K562 (cell line): ENCODE results near the gene RNU6-9. TPM values are rescaled to one million over a fixed set of nuclear protein-coding genes. Genes with fewer than 3 reads are reported as not detected.

Experiments
- ARID3B ChIP-seq: fragments of 250-450 bp; sonication (Bioruptor Pico); IDR thresholded peaks from 2 replicates; pipeline ENCODE4 v1.4.0; 2020; ENCODE audit warnings: borderline replicate concordance
- ATF1 ChIP-seq, 2 experiments: fragments of 450-650 bp in 1 of 2; IDR thresholded peaks; 2 replicates each; pipeline ENCODE4 v1.6.1; 2016; ENCODE audit warnings: missing compliant biosample characterization in 1 of 2, missing genetic modification characterization in 1 of 2
- CREB1 ChIP-seq, 2 experiments: sonication (generic) in 1 of 2; formaldehyde crosslinking in 1 of 2; IDR thresholded peaks; 2 replicates each; pipeline versions ENCODE4 v1.6.1 to v1.8.0; 2012 to 2022; ENCODE audit warnings: inconsistent platforms in 1 of 2, mild to moderate bottlenecking in 1 of 2, missing genetic modification reagents in 1 of 2, moderate library complexity in 1 of 2
- FOS ChIP-seq: IDR thresholded peaks from 3 replicates; pipeline ENCODE4 v1.6.1; 2011; ENCODE audit not compliant: insufficient read length; ENCODE audit errors: extremely low read depth
- MCM2 ChIP-seq: fragments of 450-650 bp; IDR thresholded peaks from 2 replicates; pipeline ENCODE4 v1.6.1; 2017; ENCODE audit warnings: low read depth, mild to moderate bottlenecking
- NR0B1 ChIP-seq: fragments of 450-650 bp; IDR thresholded peaks from one replicate; pipeline ENCODE4 v1.6.1; 2018; ENCODE audit warnings: mild to moderate bottlenecking, moderate library complexity; ENCODE audit not compliant: partially characterized antibody
- PHF21A ChIP-seq: fragments of 450-650 bp; IDR thresholded peaks from 2 replicates; pipeline ENCODE4 v1.6.1; 2017; ENCODE audit warnings: low read depth, borderline replicate concordance
- POLR2AphosphoS2 ChIP-seq: IDR thresholded peaks from 2 replicates; pipeline ENCODE4 v1.6.1; 2012; ENCODE audit warnings: low read length, improper control_type of control experiment
- SRF ChIP-seq, 2 experiments: fragments of 250-450, 450-650 bp in 1 of 2; sonication (Bioruptor Pico) in 1 of 2; sonication (generic) in 1 of 2; formaldehyde crosslinking; IDR thresholded peaks; 2 replicates each; pipeline versions ENCODE4 v1.5.0 to v1.5.1; 2020 to 2022; ENCODE audit warnings: mild to moderate bottlenecking in 1 of 2, missing genetic modification reagents in 1 of 2
- TAF9B ChIP-seq: fragments of 450-650 bp; IDR thresholded peaks from 2 replicates; pipeline ENCODE4 v1.6.1; 2018; ENCODE audit warnings: mild to moderate bottlenecking; ENCODE audit not compliant: partially characterized antibody
- XRCC4 ChIP-seq: IDR thresholded peaks from one replicate; pipeline ENCODE4 v1.6.1; 2011; ENCODE audit not compliant: insufficient read depth, insufficient read length; ENCODE audit errors: extremely low read depth
- ZBTB33 ChIP-seq: sonication (generic); formaldehyde crosslinking; IDR thresholded peaks from 2 replicates; pipeline ENCODE4 v1.8.1; 2023; ENCODE audit warnings: mild to moderate bottlenecking, missing genetic modification reagents
- ZNF175 ChIP-seq: fragments of 200-800 bp; sonication (Bioruptor generic); IDR thresholded peaks from 2 replicates; pipeline ENCODE4 v1.6.1; 2016; ENCODE audit warnings: low read depth, mild to moderate bottlenecking, missing genetic modification characterization, missing compliant biosample characterization
- ZNF217 ChIP-seq: sonication (generic); formaldehyde crosslinking; IDR thresholded peaks from 2 replicates; pipeline ENCODE4 v1.8.0; 2022; ENCODE audit warnings: mild to moderate bottlenecking, missing genetic modification reagents
- ZNF239 ChIP-seq: fragments of 250-450 bp; sonication (Bioruptor Pico); IDR thresholded peaks from 2 replicates; pipeline ENCODE4 v1.4.0; 2020; ENCODE audit warnings: mild to moderate bottlenecking
- ZNF639 ChIP-seq, 2 experiments: fragments of 200-800 bp in 1 of 2; sonication (Bioruptor generic) in 1 of 2; sonication (generic) in 1 of 2; formaldehyde crosslinking in 1 of 2; IDR thresholded peaks in 1 of 2; conservative IDR thresholded peaks in 1 of 2; 2 replicates each; pipeline versions ENCODE4 v1.5.0 to v1.6.1; 2016 to 2020; ENCODE audit warnings: missing compliant biosample characterization in 1 of 2, missing genetic modification characterization in 1 of 2, missing genetic modification reagents in 1 of 2
- ZNF695 ChIP-seq: fragments of 450-650 bp; formaldehyde crosslinking; IDR thresholded peaks from 2 replicates; pipeline ENCODE4 v1.4.0; 2020; ENCODE audit warnings: mild to moderate bottlenecking, moderate library complexity
- polyA plus RNA-seq, 8 experiments: library from polyadenylated mRNA; depleted of rRNA in 4 of 8; stranded (reverse) in 5 of 8; unstranded in 3 of 8; fragments of >200 nt; fragmentation: Nextera tagmentation in 2 of 8; fragmentation: Illumina TruSeq in 1 of 8; extraction: Ambion mirVana in 2 of 8; extraction: Trizol in 1 of 8; gene quantifications; 2 replicates each; pipeline versions ENCODE4 v1.2.1 to v1.2.3, GENCODE V29; 2011 to 2014; ENCODE audit warnings: inconsistent platforms in 1 of 8, missing spikeins in 1 of 8
- total RNA-seq, 7 experiments: library from RNA; depleted of rRNA in 6 of 7; stranded (reverse); fragments of >200 nt in 6 of 7; fragmentation: Illumina TruSeq in 2 of 7; extraction: Trizol in 2 of 7; gene quantifications; 2 replicates each; pipeline versions ENCODE4 v1.2.1 to v1.2.3, GENCODE V29; 2011 to 2021; ENCODE audit warnings: low replicate concordance in 1 of 7

The RNU6-9 gene
- total and polyA plus RNA-seq, 9 of the 15 experiments (the other 6 are each of a cell fraction or from before 2014, with no cell fraction given), result not detected

- TF ChIP-seq ZBTB33 (CRISPR knock-in tag) (peak; percentile 96), FOS (no peak), SRF (CRISPR knock-in tag; IDR thresholded peaks at IDR 0.05) (peak in 1 of 2 experiments; percentile 62; a peak in 1 of 4 replicates), MCM2 (no peak), ZNF695 (no peak), ARID3B (no peak), TAF9B (no peak), NR0B1 (no peak), ZNF217 (CRISPR knock-in tag) (no peak), ZNF239 (no peak), XRCC4 (no peak), ZNF639 (CRISPR knock-in tag; conservative IDR thresholded peaks at IDR 0.05 in 1 of 2, IDR thresholded peaks at IDR 0.05 in 1 of 2) (no peak), CREB1 (IDR thresholded peaks at IDR 0.05) (peak; percentile 78), CREB1 (CRISPR knock-in tag; IDR thresholded peaks at IDR 0.05) (peak; percentile 82), ZNF175 (CRISPR knock-in tag) (no peak), PHF21A (0 out of 2 replicates have a peak, but pooled peaks have one; percentile 47), ATF1 (CRISPR knock-in tag; IDR thresholded peaks at IDR 0.05) (0 out of 2 replicates have a peak, but pooled peaks have one; percentile 3), ATF1 (tag; IDR thresholded peaks at IDR 0.05) (peak; percentile 92), POLR2AphosphoS2 (no peak)
Measured at GRCh38 chr19:917323-918151, 24.3 kb downstream of the RNU6-9 start, which contains the start of gene KISS1R (continued).
